ENCODE data around the gene ZMIZ1. TPM values are rescaled to one million over a fixed set of nuclear protein-coding genes. Genes with fewer than 3 reads are reported as not detected.

The ZMIZ1 gene
- total RNA-seq, 1 donor from 2014 or later: 11.0 TPM

- DNase-seq (ENCODE audit: low read depth in 2 of 2): no peak
Measured at GRCh38 chr10:79184657-79185056, 115.9 kb downstream of the ZMIZ1 start.

GRCh38 chr10:79185067-79185774 lies 116.5 kb downstream of the ZMIZ1 start:
- DNase-seq (ENCODE audit: low read depth in 2 of 2): peak in 1 of 2 donors; percentile 33

GRCh38 chr10:79185796-79186374 lies 117.1 kb downstream of the ZMIZ1 start:
- no peak for DNase-seq (ENCODE audit: low read depth in 2 of 2)

GRCh38 chr10:79186486-79187120 lies 117.8 kb downstream of the ZMIZ1 start:
- no peak for DNase-seq (ENCODE audit: low read depth in 2 of 2)

- no peak for DNase-seq (ENCODE audit: low read depth in 2 of 2)
Measured at GRCh38 chr10:79187121-79187940, 118.6 kb downstream of the ZMIZ1 start.

- DNase-seq (ENCODE audit: low read depth in 2 of 2): no peak
Measured at GRCh38 chr10:79188154-79188965, 119.6 kb downstream of the ZMIZ1 start.

- no peak for DNase-seq (ENCODE audit: low read depth in 2 of 2)
Measured at GRCh38 chr10:79189181-79189580, 120.4 kb downstream of the ZMIZ1 start.

- no peak for DNase-seq (ENCODE audit: low read depth in 2 of 2)
Measured at GRCh38 chr10:79189853-79190435, 121.2 kb downstream of the ZMIZ1 start.

GRCh38 chr10:79190740-79191261 lies 122.0 kb downstream of the ZMIZ1 start:
- DNase-seq (ENCODE audit: low read depth in 2 of 2): no peak

GRCh38 chr10:79191951-79192676 lies 123.3 kb downstream of the ZMIZ1 start:
- no peak for DNase-seq (ENCODE audit: low read depth in 2 of 2)

- DNase-seq (ENCODE audit: low read depth in 2 of 2): peak in 1 of 2 donors; percentile 71
Measured at GRCh38 chr10:79192677-79193003, 123.9 kb downstream of the ZMIZ1 start.

- DNase-seq (ENCODE audit: low read depth in 2 of 2): no peak
Measured at GRCh38 chr10:79193694-79194382, 125.1 kb downstream of the ZMIZ1 start.

- DNase-seq (ENCODE audit: low read depth in 2 of 2): peak; percentile 57 to 87
Measured at GRCh38 chr10:79195091-79195923, 126.5 kb downstream of the ZMIZ1 start.

GRCh38 chr10:79196470-79197461 lies 128.0 kb downstream of the ZMIZ1 start:
- DNase-seq (ENCODE audit: low read depth in 2 of 2): peak in 1 of 2 donors; percentile 78

GRCh38 chr10:79197558-79197957 lies 128.8 kb downstream of the ZMIZ1 start:
- no peak for DNase-seq (ENCODE audit: low read depth in 2 of 2)

- DNase-seq (ENCODE audit: low read depth in 2 of 2): no peak
Measured at GRCh38 chr10:79200346-79200745, 131.6 kb downstream of the ZMIZ1 start.

- no peak for DNase-seq (ENCODE audit: low read depth in 2 of 2)
Measured at GRCh38 chr10:79201706-79202105, 132.9 kb downstream of the ZMIZ1 start.

All from dermis microvascular lymphatic vessel endothelial cell (primary cell).